Stimulated activated naive CD8-positive, alpha-beta T cell treated with anti-CD3 and anti-CD28 coated beads, Interleukin-15, amount 100 ng/mL, for 72 hours (primary cell): ENCODE results near the gene PELO.

ENCODE experiments used
- ATAC-seq: fragments of 150-1000 bp; cut with Tn5 transposase; 2 replicates; pipeline ENCODE4 v1.10.0; 2021; ENCODE audit warnings: mild to moderate bottlenecking, moderate library complexity
- DNase-seq, 2 donors: peaks; one replicate each; pipeline ENCODE4 v3.0.0; 2021 to 2022
- H3K27ac Mint-ChIP-seq, 2 donors: one replicate each; pipeline ENCODE4 v1.8.0; 2022; ENCODE audit warnings: mild to moderate bottlenecking in 2 of 2, mixed read lengths in 2 of 2, moderate library complexity in 2 of 2
- H3K27me3 Mint-ChIP-seq: one replicate; pipeline ENCODE4 v1.8.0; 2022; ENCODE audit warnings: mixed read lengths
- H3K4me1 Mint-ChIP-seq: one replicate; pipeline ENCODE4 v1.8.0; 2022; ENCODE audit warnings: mild to moderate bottlenecking, mixed read lengths
- H3K4me3 Mint-ChIP-seq, 2 donors: one replicate each; pipeline ENCODE4 v1.8.0; 2022; ENCODE audit warnings: mild to moderate bottlenecking in 2 of 2, mixed read lengths in 2 of 2, moderate library complexity in 1 of 2
- H3K9me3 Mint-ChIP-seq, 2 donors: one replicate each; pipeline ENCODE4 v1.8.0; 2022; ENCODE audit warnings: mixed read lengths in 2 of 2

Gene PELO

GRCh38 chr5:52786391-52786790 is 1.3 kb upstream of the PELO start:
- H3K27me3 Mint-ChIP-seq, result no peaks in the 10 kb centered on the region
- DNase-seq, result no peak
- no peaks in the 10 kb centered on the region for H3K9me3 Mint-ChIP-seq
- peaks cover 39% of the 10 kb centered on the region for H3K4me1 Mint-ChIP-seq
- H3K27ac Mint-ChIP-seq, result no peak overlapping the region
- H3K4me3 Mint-ChIP-seq, result peak overlapping the region in 1 of 2 donors; percentile 21
- no peak for ATAC-seq

- peak; percentile 28 for ATAC-seq
- Mint-ChIP-seq H3K4me3 (peak overlapping the region; percentile 89 to 93), H3K9me3 (no peaks in the 10 kb centered on the region), H3K27ac (peak overlapping the region in 1 of 2 donors; percentile 92), H3K27me3 (no peaks in the 10 kb centered on the region), H3K4me1 (peaks cover 39% of the 10 kb centered on the region)
- peak in 1 of 2 donors; percentile 20 for DNase-seq
Observed at GRCh38 chr5:52786949-52787599, 642 bp upstream of the PELO start.

DNA sequence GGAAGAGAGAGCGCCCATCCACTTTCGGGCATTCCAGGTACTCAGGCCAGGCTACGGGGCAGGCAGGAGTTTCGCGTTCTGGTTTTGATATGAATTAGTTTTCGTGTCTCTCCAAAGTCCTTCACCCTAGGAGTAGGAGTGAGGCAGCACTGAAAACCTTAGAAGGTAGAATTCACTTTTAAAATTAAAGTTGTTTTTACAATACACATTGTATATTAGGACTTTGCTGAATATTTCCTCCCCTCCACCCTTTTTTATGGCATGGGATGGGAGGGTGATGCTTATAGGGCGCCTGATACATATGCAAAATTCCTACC is 747 bp downstream of the PELO start:
- no peaks in the 10 kb centered on the region for H3K27me3 Mint-ChIP-seq
- ATAC-seq (no peak), DNase-seq (no peak)
- peak overlapping the region; percentile 89 to 93 for H3K4me3 Mint-ChIP-seq
- peaks cover 35% of the 10 kb centered on the region for H3K4me1 Mint-ChIP-seq
- no peak overlapping the region for H3K27ac Mint-ChIP-seq
- no peaks in the 10 kb centered on the region for H3K9me3 Mint-ChIP-seq

DNA sequence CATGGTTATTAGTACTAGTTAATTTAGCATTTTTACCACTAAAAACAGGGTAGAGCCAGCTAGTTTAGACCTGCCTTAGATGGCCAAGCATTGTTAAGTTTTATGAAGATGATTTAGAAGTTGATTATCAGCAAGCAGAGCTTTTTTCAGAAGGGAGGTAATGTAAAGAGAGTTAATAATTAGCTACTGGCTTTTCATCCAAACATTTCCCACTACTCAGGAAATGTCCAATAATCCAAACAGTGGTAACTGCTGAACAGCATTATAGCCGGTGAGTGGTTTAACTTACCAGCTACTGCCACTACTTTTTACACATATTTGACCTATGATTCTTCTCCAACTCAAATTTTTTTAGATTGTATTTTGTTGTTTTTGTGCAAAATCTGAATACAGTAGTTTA is 1.7 kb downstream of the PELO start:
- Mint-ChIP-seq H3K9me3 (no peaks in the 10 kb centered on the region), H3K4me1 (peaks cover 33% of the 10 kb centered on the region), H3K4me3 (peak overlapping the region; percentile 89 to 93), H3K27me3 (no peaks in the 10 kb centered on the region), H3K27ac (peak overlapping the region in 1 of 2 donors; percentile 64)
- ATAC-seq, result no peak
- DNase-seq, result no peak

- H3K27me3 Mint-ChIP-seq, result no peaks in the 10 kb centered on the region
- H3K4me3 Mint-ChIP-seq, result peak overlapping the region; percentile 89 to 93
- peaks cover 33% of the 10 kb centered on the region for H3K4me1 Mint-ChIP-seq
- H3K27ac Mint-ChIP-seq, result no peak overlapping the region
- DNase-seq (no peak), ATAC-seq (no peak)
- no peaks in the 10 kb centered on the region for H3K9me3 Mint-ChIP-seq
Observed at GRCh38 chr5:52789851-52790250, 2.1 kb downstream of the PELO start.

- ATAC-seq, result no peak
- Mint-ChIP-seq H3K4me3 (no peak overlapping the region), H3K27me3 (no peaks in the 10 kb centered on the region)
Observed at GRCh38 chr5:52791366-52791765, 3.6 kb downstream of the PELO start.

GRCh38 chr5:52794519-52794918 is 6.8 kb downstream of the PELO start:
- Mint-ChIP-seq H3K9me3 (no peaks in the 10 kb centered on the region), H3K27ac (no peak overlapping the region), H3K27me3 (no peaks in the 10 kb centered on the region), H3K4me3 (no peak overlapping the region), H3K4me1 (peaks cover 43% of the 10 kb centered on the region)
- no peak for DNase-seq
- ATAC-seq, result no peak

More at GRCh38 chr5:52791366-52791765, 3.6 kb downstream of the PELO start:
- Mint-ChIP-seq H3K4me1 (peaks cover 31% of the 10 kb centered on the region), H3K27ac (no peak overlapping the region), H3K9me3 (no peaks in the 10 kb centered on the region)
- DNase-seq, result no peak

DNA sequence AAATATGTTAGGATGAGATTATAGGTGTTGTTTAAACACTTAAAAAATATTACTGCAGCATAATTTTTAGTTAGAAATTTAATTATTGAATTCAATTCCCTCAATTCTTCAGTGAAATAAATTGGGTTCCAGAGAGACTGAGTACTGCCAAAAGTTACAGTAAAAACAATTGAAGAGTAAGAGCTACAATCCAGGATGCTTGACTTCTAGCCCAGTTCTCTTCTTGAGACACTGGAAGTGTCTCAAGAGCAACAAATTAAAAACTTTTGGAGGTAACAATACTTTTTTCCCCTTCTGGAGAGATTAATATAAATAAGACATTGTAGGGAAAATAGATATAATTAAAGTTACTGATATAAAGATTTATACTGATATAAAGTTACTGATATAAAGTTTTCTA is 8.3 kb downstream of the PELO start:
- ATAC-seq (no peak), DNase-seq (no peak)
- H3K27me3 Mint-ChIP-seq, result no peaks in the 10 kb centered on the region
- no peak overlapping the region for H3K27ac Mint-ChIP-seq
- peaks cover 34% of the 10 kb centered on the region for H3K4me1 Mint-ChIP-seq
- no peak overlapping the region for H3K4me3 Mint-ChIP-seq
- no peaks in the 10 kb centered on the region for H3K9me3 Mint-ChIP-seq

DNA sequence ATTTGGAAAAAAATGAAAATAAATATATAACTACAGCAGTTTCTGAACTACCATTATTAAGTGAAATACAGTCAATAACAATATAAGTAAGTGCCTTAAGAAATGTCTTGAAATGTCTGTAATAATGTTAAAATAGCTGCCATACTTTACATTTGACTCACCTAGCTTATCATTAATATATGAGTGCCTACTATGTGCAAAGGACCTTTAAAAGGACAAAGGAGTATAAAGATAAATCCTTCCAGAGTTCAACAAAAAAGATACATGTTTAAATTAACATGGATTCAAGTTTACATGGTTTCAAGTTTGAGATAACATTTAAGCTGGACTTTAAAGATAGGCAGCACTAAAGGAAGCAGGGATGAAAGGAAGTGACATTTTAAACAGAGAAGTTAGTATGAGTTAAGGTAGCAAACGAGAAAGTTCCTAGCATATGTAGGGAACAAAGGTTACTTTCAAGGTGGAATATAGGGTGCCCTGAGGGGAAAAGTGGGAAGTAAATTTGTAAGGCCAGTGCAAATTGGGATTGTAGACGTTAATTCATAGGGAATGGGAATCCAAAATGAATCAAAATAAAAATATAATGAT is 8.9 kb downstream of the PELO start:
- Mint-ChIP-seq H3K4me3 (no peak overlapping the region), H3K27me3 (no peaks in the 10 kb centered on the region), H3K9me3 (no peaks in the 10 kb centered on the region), H3K4me1 (peaks cover 37% of the 10 kb centered on the region), H3K27ac (no peak overlapping the region)
- DNase-seq (no peak), ATAC-seq (no peak)

- Mint-ChIP-seq H3K9me3 (no peaks in the 10 kb centered on the region), H3K27ac (no peak overlapping the region), H3K4me1 (peaks cover 39% of the 10 kb centered on the region)
Observed at GRCh38 chr5:52798938-52799337, 11.2 kb downstream of the PELO start.

GRCh38 chr5:52799358-52799982 is 11.8 kb downstream of the PELO start:
- H3K4me1 Mint-ChIP-seq, result peaks cover 44% of the 10 kb centered on the region
- peak overlapping the region; percentile 88 to 97 for H3K4me3 Mint-ChIP-seq
- H3K27me3 Mint-ChIP-seq, result no peaks in the 10 kb centered on the region
- H3K9me3 Mint-ChIP-seq, result no peaks in the 10 kb centered on the region
- ATAC-seq (peak; percentile 41), DNase-seq (no peak)
- peak overlapping the region; percentile 94 to 97 for H3K27ac Mint-ChIP-seq

More at GRCh38 chr5:52798938-52799337, 11.2 kb downstream of the PELO start:
- ATAC-seq, result no peak
- Mint-ChIP-seq H3K27me3 (no peaks in the 10 kb centered on the region), H3K4me3 (peak overlapping the region; percentile 88 to 97)
- no peak for DNase-seq

DNA sequence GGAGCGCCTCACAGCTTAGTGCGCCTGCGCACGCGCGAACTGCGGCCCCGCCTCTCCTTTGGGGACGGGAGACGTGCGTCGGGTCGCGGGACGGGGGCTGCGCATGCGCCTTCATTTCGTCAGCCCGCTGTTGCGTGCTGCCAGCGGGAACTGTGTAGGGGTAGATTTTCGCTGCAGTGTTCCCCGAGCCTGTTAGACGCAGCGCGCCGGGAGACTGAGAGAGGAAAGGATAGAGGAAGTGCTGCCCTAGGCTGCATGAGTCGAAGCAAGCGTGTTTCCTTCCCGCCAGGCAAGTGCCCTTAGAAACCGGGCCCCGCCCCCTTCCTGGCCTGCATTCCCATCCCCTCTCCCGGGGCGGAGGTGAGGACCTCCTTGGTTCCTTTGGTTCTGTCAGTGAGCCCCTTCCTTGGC is 12.3 kb downstream of the PELO start:
- DNase-seq, result peak; percentile 93 to 95
- Mint-ChIP-seq H3K9me3 (no peaks in the 10 kb centered on the region), H3K27ac (peak overlapping the region; percentile 94 to 97), H3K4me1 (peaks cover 48% of the 10 kb centered on the region), H3K27me3 (no peaks in the 10 kb centered on the region), H3K4me3 (peak overlapping the region; percentile 88 to 97)
- ATAC-seq, result peak; percentile 93

- peaks cover 54% of the 10 kb centered on the region for H3K4me1 Mint-ChIP-seq
- peak; percentile 79 for ATAC-seq
- H3K4me3 Mint-ChIP-seq, result peak overlapping the region; percentile 88 to 97
- no peaks in the 10 kb centered on the region for H3K9me3 Mint-ChIP-seq
- DNase-seq, result peak; percentile 52 to 68
- H3K27me3 Mint-ChIP-seq, result no peaks in the 10 kb centered on the region
- H3K27ac Mint-ChIP-seq, result peak overlapping the region; percentile 94 to 97
Observed at GRCh38 chr5:52800394-52801213, 12.9 kb downstream of the PELO start.

GRCh38 chr5:52801329-52801728 is 13.6 kb downstream of the PELO start:
- peaks cover 60% of the 10 kb centered on the region for H3K4me1 Mint-ChIP-seq
- DNase-seq (no peak), ATAC-seq (no peak)
- H3K9me3 Mint-ChIP-seq, result no peaks in the 10 kb centered on the region
- H3K4me3 Mint-ChIP-seq, result peak overlapping the region; percentile 88 to 97
- H3K27me3 Mint-ChIP-seq, result no peaks in the 10 kb centered on the region
- peak overlapping the region; percentile 7 to 94 for H3K27ac Mint-ChIP-seq

- Mint-ChIP-seq H3K27me3 (no peaks in the 10 kb centered on the region), H3K27ac (no peak overlapping the region), H3K9me3 (no peaks in the 10 kb centered on the region), H3K4me3 (peak overlapping the region; percentile 88 to 97), H3K4me1 (peaks cover 52% of the 10 kb centered on the region)
- ATAC-seq (no peak), DNase-seq (no peak)
Observed at GRCh38 chr5:52802272-52802973, 14.7 kb downstream of the PELO start.
